Naive thymus-derived CD4-positive, alpha-beta T cell (primary cell): ENCODE data around the gene SMIM30. TPM values are rescaled to one million over a fixed set of nuclear protein-coding genes. Genes with fewer than 3 reads are reported as not detected.
A peak's percentile ranks its signal among the peaks of the same experiment; 100 is the strongest.
"Not testable (repeated sequence)": the region's sequence is repeated elsewhere in the genome, so short reads cannot be mapped to it uniquely, and the experiment has no call there.

ENCODE experiments used
- ATAC-seq: fragments of 150-1000 bp; cut with Tn5 transposase; 2 replicates; pipeline ENCODE4 v1.10.0; 2021; ENCODE audit warnings: mild to moderate bottlenecking, moderate library complexity
- CTCF ChIA-PET: fragments of 350-600 bp; sonication (Branson Sonifier 250); formaldehyde crosslinking; loops from one replicate; lab custom pipeline; 2021; ENCODE audit warnings: antibody characterized with exemption; lab: Charles Lee
- POLR2A ChIA-PET: fragments of 350-600 bp; sonication (Branson Sonifier 250); formaldehyde crosslinking; loops from one replicate; lab custom pipeline; 2021; ENCODE audit warnings: antibody characterized with exemption, inconsistent platforms; lab: Charles Lee
- DNase-seq, 9 donors: peaks; one replicate each; pipeline versions ENCODE4 v3.0.0 to v3.0.0-alpha.2; 2020 to 2022; ENCODE audit warnings: mixed read lengths in 1 of 9
- H3K27ac ChIP-seq: one replicate; pipeline ENCODE4 v1.7.0; 2013; ENCODE audit warnings: mild to moderate bottlenecking, low read depth, low read length, moderate library complexity
- H3K27me3 ChIP-seq, 2 donors: one replicate each; pipeline ENCODE4 v1.7.0; 2013; ENCODE audit warnings: low read length in 2 of 2, mild to moderate bottlenecking in 2 of 2, moderate library complexity in 2 of 2; ENCODE audit not compliant: control insufficient read depth in 2 of 2, insufficient read depth in 2 of 2
- H3K36me3 ChIP-seq, 3 experiments: 1 replicate in 2 of 3; 2 replicates in 1 of 3; pipeline ENCODE4 v1.7.0; 2013; ENCODE audit warnings: low read length in 3 of 3, mild to moderate bottlenecking in 3 of 3, moderate library complexity in 1 of 3; ENCODE audit not compliant: insufficient read depth in 3 of 3, control insufficient read depth in 2 of 3
- H3K4me1 ChIP-seq, 2 donors: one replicate each; pipeline ENCODE4 v1.7.0; 2013; ENCODE audit warnings: low read length in 2 of 2, mild to moderate bottlenecking in 2 of 2, moderate library complexity in 1 of 2; ENCODE audit not compliant: control insufficient read depth in 2 of 2, insufficient read depth in 2 of 2
- H3K4me3 ChIP-seq: 2 replicates; pipeline ENCODE4 v1.7.0; 2013; ENCODE audit warnings: mild to moderate bottlenecking, low read length
- H3K9me3 ChIP-seq, 3 experiments: 1 replicate in 2 of 3; 2 replicates in 1 of 3; pipeline ENCODE4 v1.7.0; 2013; ENCODE audit warnings: low read length in 3 of 3; ENCODE audit not compliant: control insufficient read depth in 2 of 3
- H3K27ac Mint-ChIP-seq, 9 donors: one replicate each; pipeline ENCODE4 v1.8.0; 2020 to 2022; ENCODE audit warnings: mixed read lengths in 9 of 9, mild to moderate bottlenecking in 8 of 9, moderate library complexity in 5 of 9, inconsistent platforms in 2 of 9
- H3K27me3 Mint-ChIP-seq, 5 donors: one replicate each; pipeline ENCODE4 v1.8.0; 2021 to 2022; ENCODE audit warnings: mixed read lengths in 5 of 5, mild to moderate bottlenecking in 1 of 5
- H3K36me3 Mint-ChIP-seq, 5 donors: one replicate each; pipeline ENCODE4 v1.8.0; 2020 to 2022; ENCODE audit warnings: mixed read lengths in 5 of 5, mild to moderate bottlenecking in 3 of 5, inconsistent platforms in 1 of 5
- H3K4me1 Mint-ChIP-seq, 7 donors: one replicate each; pipeline ENCODE4 v1.8.0; 2020 to 2022; ENCODE audit warnings: mixed read lengths in 7 of 7, mild to moderate bottlenecking in 3 of 7, inconsistent platforms in 1 of 7
- H3K4me3 Mint-ChIP-seq, 10 donors: one replicate each; pipeline ENCODE4 v1.8.0; 2020 to 2022; ENCODE audit warnings: mild to moderate bottlenecking in 10 of 10, mixed read lengths in 10 of 10, moderate library complexity in 6 of 10, inconsistent platforms in 2 of 10
- H3K9me3 Mint-ChIP-seq, 11 donors: one replicate each; pipeline ENCODE4 v1.8.0; 2020 to 2022; ENCODE audit warnings: mixed read lengths in 11 of 11, mild to moderate bottlenecking in 4 of 11, inconsistent platforms in 1 of 11, moderate library complexity in 1 of 11
- intact Hi-C, 2 donors: fragments of 100-400 bp; cut with micrococcal nuclease; formaldehyde crosslinking; loops; one replicate each; pipeline ENCODE4 v1.15.1; 2023
- polyA plus RNA-seq, 2 donors: library from polyadenylated mRNA; unstranded; fragments of 300-500 nt; fragmentation: Illumina TruSeq; gene quantifications; one replicate each; pipeline ENCODE4 v1.2.3, GENCODE V29; 2021
- total RNA-seq, 6 experiments: library from RNA in 5 of 6; stranded (reverse) in 5 of 6; gene quantifications; 1 replicate in 5 of 6; 2 replicates in 1 of 6; pipeline ENCODE4 v1.2.3 and lab custom pipeline; 2021 to 2026

The SMIM30 gene
- total RNA-seq (10 to 100 TPM in 3 of 5 experiments, 1 to 10 TPM in 2; 9.3 to 21.0 (median 20.5) TPM), polyA plus RNA-seq (10 to 100 TPM; 29.1 to 58.8 TPM), total RNA-seq (lab: John Stamatoyannopoulos, UW) (4.8 reads per million, percentile 23 among the genes with 10 or more reads in this experiment)

DNA sequence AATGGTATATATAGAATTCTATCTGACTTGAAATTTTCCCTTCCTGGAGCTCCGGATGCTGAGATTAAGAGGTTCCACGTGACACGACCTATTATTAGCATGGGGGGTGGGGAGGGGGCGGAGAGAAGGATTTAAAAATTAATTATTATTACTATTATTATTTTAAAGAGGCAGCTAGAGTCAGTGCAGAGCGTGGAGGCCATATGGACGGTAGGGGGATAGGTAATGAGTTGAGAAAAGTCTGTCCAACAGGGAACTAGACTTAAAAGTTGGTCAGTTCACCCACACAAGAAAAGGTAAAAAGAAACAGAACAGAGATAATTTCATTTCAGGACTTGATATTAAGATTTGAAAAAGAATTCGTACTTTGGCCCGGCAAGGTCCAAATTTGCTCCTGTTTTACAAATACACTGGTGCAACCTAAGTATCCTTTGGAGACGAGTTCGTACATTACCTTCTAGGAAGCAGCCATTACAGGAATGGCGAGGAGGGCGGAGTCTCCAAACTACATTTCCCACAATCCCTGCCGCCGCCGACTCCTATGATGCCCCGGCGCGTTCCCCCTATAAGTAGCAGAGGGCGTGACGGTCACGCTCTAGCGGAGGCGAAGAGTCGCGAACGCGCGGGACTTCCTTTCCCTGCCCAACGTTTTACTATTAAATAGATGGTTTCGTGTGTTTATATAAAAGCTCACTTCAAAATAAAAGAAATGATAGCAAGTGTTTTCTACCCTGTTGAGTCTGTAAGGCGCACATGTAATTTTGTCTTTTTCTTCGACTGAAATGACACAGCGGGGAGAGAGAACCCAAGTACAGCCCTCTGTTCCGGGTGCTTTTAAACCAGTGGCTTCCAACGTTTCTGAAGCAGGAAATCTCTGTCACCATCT is at the start of gene SMIM30:
Gene SMIM30 (minus strand): TSS at position 481 of the 886 bp plus-strand sequence. CDS start 976 bp downstream, outside the sequence.
- peak within 1 kb of the TSS; percentile 80 for H3K27ac ChIP-seq
- Mint-ChIP-seq H3K36me3 (peaks cover 3 to 19% (median 4%) of the 10 kb centered on the region in 5 donors), H3K4me3 (peak within 1 kb of the TSS; percentile 81 to 99 (median 96)), H3K4me1 (peaks cover 6 to 32% (median 22%) of the 10 kb centered on the region in 7 donors), H3K27ac (peak within 1 kb of the TSS; percentile 82 to 99 (median 94)), H3K9me3 (no peaks in the 10 kb centered on the region), H3K27me3 (no peaks in the 10 kb centered on the region)
- peak; percentile 59 to 90 (median 86) for DNase-seq
- ATAC-seq: peak; percentile 100
- H3K27me3 ChIP-seq: no peaks in the 10 kb centered on the region
- ChIA-PET POLR2A (interaction anchor here (0.6 to 1.1 kb wide), 2 partner anchors 178 to 668 kb away, joined by 3 read pairs; partner anchors contain the start of gene IFRD1), CTCF (no interaction called here)
- no peaks in the 10 kb centered on the region for H3K9me3 ChIP-seq
- H3K36me3 ChIP-seq: peaks cover 0 to 11% (median 0%) of the 10 kb centered on the region in 3 experiments
- intact Hi-C loops: loop anchor here (1.0 to 2.0 kb wide), 8 partner anchors 178 to 1556 kb away; partner anchors contain the start of genes IFRD1 (in 2 of the 2), DOCK4 (in 1 of the 2), IMMP2L (in 1 of the 2) and TMEM168 (in 1 of the 2)
- peaks cover 0 to 6% of the 10 kb centered on the region in 2 donors for H3K4me1 ChIP-seq
- peak within 1 kb of the TSS; percentile 75 for H3K4me3 ChIP-seq

GRCh38 chr7:113166176-113166575 is 47.8 kb upstream of the SMIM30 start:
- POLR2A ChIA-PET, H3K27ac ChIP-seq: not testable (repeated sequence)

GRCh38 chr7:113161050-113161449 is 42.7 kb upstream of the SMIM30 start:
- Mint-ChIP-seq H3K4me1 (no peaks in the 10 kb centered on the region), H3K27me3 (peaks cover 0 to 15% (median 8%) of the 10 kb centered on the region in 5 donors), H3K9me3 (no peaks in the 10 kb centered on the region), H3K36me3 (no peaks in the 10 kb centered on the region), H3K4me3 (no peak overlapping the region), H3K27ac (no peak overlapping the region)
- H3K9me3 ChIP-seq: no peaks in the 10 kb centered on the region
- H3K27me3 ChIP-seq: no peaks in the 10 kb centered on the region
- POLR2A ChIA-PET: no interaction called here
- no peak overlapping the region for H3K4me3 ChIP-seq
- no peaks in the 10 kb centered on the region for H3K36me3 ChIP-seq
- no peaks in the 10 kb centered on the region for H3K4me1 ChIP-seq
- intact Hi-C loops: no loop called here
- H3K27ac ChIP-seq: no peak overlapping the region
- ATAC-seq: no peak
- DNase-seq: no peak
- CTCF ChIA-PET: no interaction called here

More at GRCh38 chr7:113166176-113166575, 47.8 kb upstream of the SMIM30 start:
- H3K36me3 Mint-ChIP-seq, intact Hi-C loops, H3K4me1 ChIP-seq, H3K4me3 Mint-ChIP-seq, H3K4me3 ChIP-seq, H3K27ac Mint-ChIP-seq, H3K36me3 ChIP-seq, H3K27me3 ChIP-seq, H3K9me3 ChIP-seq, DNase-seq, H3K4me1 Mint-ChIP-seq, H3K9me3 Mint-ChIP-seq, ATAC-seq: not testable (repeated sequence)
- peaks cover 0 to 22% (median 9%) of the 10 kb centered on the region in 5 donors for H3K27me3 Mint-ChIP-seq
- CTCF ChIA-PET: interaction anchor here (0.7 kb wide), 1 partner anchor 46 kb away, joined by 4 read pairs; no protein-coding TSS in a partner anchor

GRCh38 chr7:113159746-113160339 is 41.5 kb upstream of the SMIM30 start:
- Mint-ChIP-seq H3K36me3 (no peaks in the 10 kb centered on the region), H3K27me3 (peaks cover 2 to 15% (median 8%) of the 10 kb centered on the region in 5 donors), H3K27ac (no peak overlapping the region), H3K4me3 (no peak overlapping the region), H3K9me3 (no peaks in the 10 kb centered on the region), H3K4me1 (no peaks in the 10 kb centered on the region)
- CTCF ChIA-PET: interaction anchor here (0.6 kb wide), 1 partner anchor 217 kb away, joined by 3 read pairs; no protein-coding TSS in a partner anchor
- H3K27ac ChIP-seq: no peak overlapping the region
- DNase-seq (no peak), ATAC-seq (no peak)
- intact Hi-C loops: loop anchor here in 1 of 2 donors (1.0 kb wide), 1 partner anchor 261 kb away; no protein-coding TSS in a partner anchor
- no peaks in the 10 kb centered on the region for H3K4me1 ChIP-seq
- no peaks in the 10 kb centered on the region for H3K27me3 ChIP-seq
- no peaks in the 10 kb centered on the region for H3K36me3 ChIP-seq
- H3K4me3 ChIP-seq: no peak overlapping the region
- POLR2A ChIA-PET: no interaction called here
- H3K9me3 ChIP-seq: no peaks in the 10 kb centered on the region

DNA sequence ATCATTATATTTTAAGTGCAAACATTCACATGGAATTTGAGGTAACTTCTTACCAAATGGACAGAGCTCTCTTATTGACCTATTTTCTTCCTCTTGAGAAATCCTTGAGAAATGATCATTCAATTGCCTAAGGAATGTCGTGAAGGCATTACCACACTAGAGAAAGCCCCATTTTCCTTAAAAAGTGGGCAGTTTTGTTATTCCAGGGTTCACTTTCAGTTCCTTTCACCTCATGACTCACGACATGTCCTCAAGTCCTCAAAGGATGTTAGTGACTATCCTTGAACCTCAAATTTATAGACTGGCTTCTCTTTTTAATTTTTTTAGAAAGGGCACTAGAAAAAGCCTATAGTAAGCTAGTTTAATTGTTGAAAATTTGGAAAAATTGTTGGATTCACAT is 40.4 kb upstream of the SMIM30 start:
- no peaks in the 10 kb centered on the region for H3K9me3 Mint-ChIP-seq
- ATAC-seq (no peak), DNase-seq (no peak)
- H3K9me3 ChIP-seq: no peaks in the 10 kb centered on the region
- no peak overlapping the region for H3K27ac Mint-ChIP-seq
- no peak overlapping the region for H3K27ac ChIP-seq
- no peaks in the 10 kb centered on the region for H3K4me1 ChIP-seq
- intact Hi-C loops: loop anchor here in 1 of 2 donors (1.0 kb wide), 1 partner anchor 263 kb away; no protein-coding TSS in a partner anchor
- peaks cover 4 to 15% (median 8%) of the 10 kb centered on the region in 5 donors for H3K27me3 Mint-ChIP-seq
- H3K4me3 Mint-ChIP-seq: no peak overlapping the region
- H3K36me3 ChIP-seq: no peaks in the 10 kb centered on the region
- no peak overlapping the region for H3K4me3 ChIP-seq
- POLR2A ChIA-PET: no interaction called here
- no peaks in the 10 kb centered on the region for H3K27me3 ChIP-seq
- H3K4me1 Mint-ChIP-seq: no peaks in the 10 kb centered on the region
- H3K36me3 Mint-ChIP-seq: no peaks in the 10 kb centered on the region
- CTCF ChIA-PET: no interaction called here

DNA sequence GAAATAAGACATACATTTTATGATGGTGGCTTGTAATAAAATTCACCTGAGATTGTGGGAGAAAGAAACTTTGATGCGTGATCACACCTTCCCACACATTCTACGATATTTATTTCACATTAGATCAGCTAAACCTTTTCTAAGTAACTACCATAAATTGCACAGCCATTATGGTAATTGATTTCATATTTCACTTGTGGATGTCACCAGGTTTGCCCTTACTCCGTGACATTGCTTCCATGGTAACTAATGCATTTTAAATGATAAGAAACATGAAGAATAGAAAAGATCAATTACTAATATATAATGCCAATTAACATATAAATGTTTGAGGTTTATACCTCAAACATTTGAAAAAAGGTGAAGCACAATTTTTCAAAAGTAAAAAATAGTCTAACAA is 35.8 kb upstream of the SMIM30 start:
- ATAC-seq: no peak

More for the DNA sequence above, 35.8 kb upstream of the SMIM30 start:
- ChIA-PET CTCF (no interaction called here), POLR2A (no interaction called here)
- H3K27ac Mint-ChIP-seq: no peak overlapping the region
- DNase-seq: no peak
- Histone ChIP-seq H3K36me3 (no peaks in the 10 kb centered on the region), H3K9me3 (no peaks in the 10 kb centered on the region), H3K4me1 (no peaks in the 10 kb centered on the region), H3K27ac (no peak overlapping the region), H3K27me3 (no peaks in the 10 kb centered on the region), H3K4me3 (no peak overlapping the region)
- H3K27me3 Mint-ChIP-seq: peaks cover 7 to 31% (median 25%) of the 10 kb centered on the region in 5 donors
- no peaks in the 10 kb centered on the region for H3K4me1 Mint-ChIP-seq
- H3K9me3 Mint-ChIP-seq: peaks cover 0 to 2% (median 0%) of the 10 kb centered on the region in 11 donors
- intact Hi-C loops: no loop called here
- no peaks in the 10 kb centered on the region for H3K36me3 Mint-ChIP-seq
- no peak overlapping the region for H3K4me3 Mint-ChIP-seq
